Esophagus muscularis mucosa (tissue), 4 donors: ENCODE results near the gene IFNL4.

Experiments
- EP300 ChIP-seq: sonication (generic); formaldehyde crosslinking; IDR thresholded peaks from one replicate; pipeline ENCODE4 v1.6.1; 2017; ENCODE audit warnings: antibody characterized with exemption
- POLR2A ChIP-seq: fragments of 450-650 bp; IDR thresholded peaks from one replicate; pipeline ENCODE4 v1.6.1; 2017; ENCODE audit warnings: antibody characterized with exemption, moderate library complexity, mild to moderate bottlenecking, low read depth
- POLR2AphosphoS5 ChIP-seq, 2 donors: sonication (generic); formaldehyde crosslinking; IDR thresholded peaks; one replicate each; pipeline ENCODE4 v1.6.1; 2017; ENCODE audit warnings: antibody characterized with exemption in 2 of 2
- TF ChIP-seq, protein P1 (sequence below), 3 experiments: fragments of 200-600 bp in 2 of 3; fragments of 450-650 bp in 1 of 3; sonication (generic) in 2 of 3; IDR thresholded peaks; one replicate each; pipeline ENCODE4 v1.5.1; 2017 to 2019; ENCODE audit warnings: antibody characterized with exemption in 3 of 3, mild to moderate bottlenecking in 2 of 3, moderate library complexity in 1 of 3

GRCh38 chr19:39265321-39265916 lies 16.8 kb upstream of the IFNL4 start:
- TF ChIP-seq, protein P1, sequence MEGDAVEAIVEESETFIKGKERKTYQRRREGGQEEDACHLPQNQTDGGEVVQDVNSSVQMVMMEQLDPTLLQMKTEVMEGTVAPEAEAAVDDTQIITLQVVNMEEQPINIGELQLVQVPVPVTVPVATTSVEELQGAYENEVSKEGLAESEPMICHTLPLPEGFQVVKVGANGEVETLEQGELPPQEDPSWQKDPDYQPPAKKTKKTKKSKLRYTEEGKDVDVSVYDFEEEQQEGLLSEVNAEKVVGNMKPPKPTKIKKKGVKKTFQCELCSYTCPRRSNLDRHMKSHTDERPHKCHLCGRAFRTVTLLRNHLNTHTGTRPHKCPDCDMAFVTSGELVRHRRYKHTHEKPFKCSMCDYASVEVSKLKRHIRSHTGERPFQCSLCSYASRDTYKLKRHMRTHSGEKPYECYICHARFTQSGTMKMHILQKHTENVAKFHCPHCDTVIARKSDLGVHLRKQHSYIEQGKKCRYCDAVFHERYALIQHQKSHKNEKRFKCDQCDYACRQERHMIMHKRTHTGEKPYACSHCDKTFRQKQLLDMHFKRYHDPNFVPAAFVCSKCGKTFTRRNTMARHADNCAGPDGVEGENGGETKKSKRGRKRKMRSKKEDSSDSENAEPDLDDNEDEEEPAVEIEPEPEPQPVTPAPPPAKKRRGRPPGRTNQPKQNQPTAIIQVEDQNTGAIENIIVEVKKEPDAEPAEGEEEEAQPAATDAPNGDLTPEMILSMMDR (IDR thresholded peaks at IDR 0.05), result no peak
- TF ChIP-seq POLR2AphosphoS5 (IDR thresholded peaks at IDR 0.05), result no peak
- no peak for TF ChIP-seq POLR2A
- no peak for TF ChIP-seq EP300
